ENCODE measurements around the gene PRRT1. TPM values are rescaled to one million over a fixed set of nuclear protein-coding genes. Genes with fewer than 3 reads are reported as not detected.

PRRT1 gene
- total RNA-seq, 1 experiment from 2014 or later: 1.9 TPM

DNA sequence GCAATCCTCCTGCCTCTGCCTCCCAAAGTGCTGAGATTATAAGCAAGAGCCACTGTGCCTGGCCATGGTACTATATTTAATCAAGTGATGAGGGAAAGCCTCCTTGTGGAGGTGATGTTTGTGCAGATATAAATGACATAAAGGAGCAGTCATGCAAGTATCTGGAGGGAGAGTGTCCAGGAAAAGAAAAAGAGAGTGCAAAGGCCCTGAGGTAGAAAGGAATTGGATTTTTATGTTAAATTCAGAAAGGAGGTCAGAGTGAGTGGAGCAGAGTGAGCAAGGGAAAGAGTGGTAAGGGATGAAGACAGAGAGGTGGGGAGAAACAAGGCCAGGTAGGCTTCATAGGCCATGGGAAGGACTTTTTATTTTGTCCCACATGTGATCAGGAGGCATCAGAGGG is 14.3 kb downstream of the PRRT1 start:
- no peak overlapping the region for H3K18ac ChIP-seq (ENCODE audit: insufficient read length, low read depth, low read length)
- H4K20me1 ChIP-seq (ENCODE audit: control insufficient read depth, insufficient read depth, insufficient read length): no peaks in the 10 kb centered on the region
- no peaks in the 10 kb centered on the region for H3K9me3 Mint-ChIP-seq
- no peak overlapping the region for H4K91ac ChIP-seq (ENCODE audit: insufficient read length, low read depth, low read length)
- no peaks in the 10 kb centered on the region for H3K4me1 ChIP-seq (ENCODE audit: insufficient read depth, low read length)
- H4K8ac ChIP-seq (replicated peaks; ENCODE audit: insufficient read length, low read depth, low read length): no peak overlapping the region
- no peak for DNase-seq
- H3K27me3 Mint-ChIP-seq (ENCODE audit: low read depth): peaks cover 8% of the 10 kb centered on the region
- H3K27ac Mint-ChIP-seq: no peak overlapping the region
- no peak for TF ChIP-seq CTCF (conservative IDR thresholded peaks at IDR 0.05)
- no peaks in the 10 kb centered on the region for H3K9me3 ChIP-seq (ENCODE audit: control insufficient read depth, low read depth, low read length)
- H3K23ac ChIP-seq (ENCODE audit: insufficient read length, low read depth, low read length): no peak overlapping the region
- no peaks in the 10 kb centered on the region for H3K4me1 Mint-ChIP-seq
- H3K27ac ChIP-seq (ENCODE audit: insufficient read length, low read depth, low read length): no peak overlapping the region
- H2AK5ac ChIP-seq (ENCODE audit: insufficient read length, low read length): no peak overlapping the region
- no peak overlapping the region for H3K4me3 Mint-ChIP-seq
- H2BK5ac ChIP-seq (ENCODE audit: insufficient read length, low read length): no peak overlapping the region
- H2BK12ac ChIP-seq (ENCODE audit: insufficient read length, low read depth, low read length): no peak overlapping the region
- no peak overlapping the region for H3K4ac ChIP-seq (ENCODE audit: low read depth, low read length)
- no peak overlapping the region for H4K5ac ChIP-seq (ENCODE audit: insufficient read length, low read depth, low read length)
- no peak overlapping the region for H3K4me2 ChIP-seq (ENCODE audit: insufficient read depth, insufficient read length, low read length)
- H3K56ac ChIP-seq (ENCODE audit: insufficient read length, low read depth, low read length): no peak overlapping the region
- no peak overlapping the region for H3K9ac ChIP-seq (ENCODE audit: extremely low read depth, insufficient read length, low read length)
- H3K23me2 ChIP-seq (ENCODE audit: insufficient read length, low read depth, low read length, poor library complexity, severe bottlenecking): no peaks in the 10 kb centered on the region
- H3K27me3 ChIP-seq (ENCODE audit: insufficient read depth, low read length): no peaks in the 10 kb centered on the region
- no peak overlapping the region for H3K14ac ChIP-seq (ENCODE audit: insufficient read depth, low read length)
- H3K79me1 ChIP-seq (ENCODE audit: insufficient read depth, low read depth, low read length, poor library complexity, severe bottlenecking): no peaks in the 10 kb centered on the region
- H3T11ph ChIP-seq (ENCODE audit: low read length): no peak overlapping the region
- no peaks in the 10 kb centered on the region for H3K36me3 Mint-ChIP-seq (ENCODE audit: insufficient read depth in 1 of 3, low read depth in 3 of 3)
- H2BK15ac ChIP-seq (ENCODE audit: low read depth, low read length): no peak overlapping the region
- H2BK120ac ChIP-seq (ENCODE audit: low read depth, low read length, poor library complexity, severe bottlenecking): no peak overlapping the region
- no peak overlapping the region for H2AFZ ChIP-seq (ENCODE audit: low read length)
- H3K79me2 ChIP-seq (ENCODE audit: insufficient read depth, low read length): no peaks in the 10 kb centered on the region
- no peak overlapping the region for H2BK20ac ChIP-seq (ENCODE audit: low read depth, low read length, poor library complexity, severe bottlenecking)

Measured in H9 (cell line).